Measurements from ENCODE around the gene B4GALT2. TPM values are rescaled to one million over a fixed set of nuclear protein-coding genes. Genes with fewer than 3 reads are reported as not detected.

The B4GALT2 gene
- total and polyA plus RNA-seq, 10 of the 15 experiments (the other 5 are each of a cell fraction or from before 2014, with no cell fraction given): 0.98 to 61.0 (median 23.4) TPM

- TF ChIP-seq MXI1 (IDR thresholded peaks at IDR 0.05; ENCODE audit: low read depth, low read length): no peak
- no peak for TF ChIP-seq IRF5 (IDR thresholded peaks at IDR 0.05; ENCODE audit: borderline replicate concordance)
- no peak for TF ChIP-seq ZNF622 (IDR thresholded peaks at IDR 0.05)
- TF ChIP-seq, protein P1, sequence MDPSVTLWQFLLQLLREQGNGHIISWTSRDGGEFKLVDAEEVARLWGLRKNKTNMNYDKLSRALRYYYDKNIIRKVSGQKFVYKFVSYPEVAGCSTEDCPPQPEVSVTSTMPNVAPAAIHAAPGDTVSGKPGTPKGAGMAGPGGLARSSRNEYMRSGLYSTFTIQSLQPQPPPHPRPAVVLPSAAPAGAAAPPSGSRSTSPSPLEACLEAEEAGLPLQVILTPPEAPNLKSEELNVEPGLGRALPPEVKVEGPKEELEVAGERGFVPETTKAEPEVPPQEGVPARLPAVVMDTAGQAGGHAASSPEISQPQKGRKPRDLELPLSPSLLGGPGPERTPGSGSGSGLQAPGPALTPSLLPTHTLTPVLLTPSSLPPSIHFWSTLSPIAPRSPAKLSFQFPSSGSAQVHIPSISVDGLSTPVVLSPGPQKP (IDR thresholded peaks at IDR 0.05; ENCODE audit: low read depth, low read length): no peak
- no peak for TF ChIP-seq NR2C2 (IDR thresholded peaks at IDR 0.05; ENCODE audit: borderline replicate concordance, control insufficient read depth, insufficient read length, low read depth)
- TF ChIP-seq RUNX3 (IDR thresholded peaks at IDR 0.05; ENCODE audit: low read length): peak; percentile 45
Measured at GRCh38 chr1:43934101-43934985, 44.7 kb upstream of the B4GALT2 start (continued).

DNA sequence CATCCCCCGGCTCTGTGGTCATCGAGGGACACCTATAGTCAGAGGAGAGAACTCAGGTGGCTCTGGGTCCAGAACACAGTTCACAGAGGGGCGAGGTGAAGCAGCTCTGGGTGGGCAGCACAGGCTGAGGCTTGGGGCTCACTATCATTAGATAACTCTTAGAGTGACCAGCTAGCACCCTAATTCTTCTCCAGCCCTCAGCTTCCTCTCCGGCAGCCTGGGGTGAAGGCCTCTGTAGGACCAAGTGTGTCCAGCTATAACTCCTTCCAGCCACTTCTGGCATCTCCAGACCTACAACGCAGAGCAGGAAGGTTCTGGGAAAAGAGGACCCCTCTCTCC lies 44.1 kb upstream of the B4GALT2 start:
- no peak overlapping the region for H3K9ac ChIP-seq (ENCODE audit: control insufficient read depth, insufficient read depth, low read length)

More for the DNA sequence above, 44.1 kb upstream of the B4GALT2 start:
- RAD21 ChIA-PET (ENCODE audit: unreplicated experiment): interaction anchor here (0.6 to 13.3 kb wide), 53 partner anchors 10 to 708 kb away, joined by 3 to 587 read pairs (median 4); partner anchors contain the start of genes ATP6V0B, IPO13, KDM4A and PTPRF
- SMC1A ChIA-PET (ENCODE audit: uncharacterized antibody, unreplicated experiment): interaction anchor here (0.6 to 8.7 kb wide), 52 partner anchors 9 to 708 kb away, joined by 3 to 481 read pairs (median 5); partner anchors contain the start of genes IPO13 and KDM4A
- Histone ChIP-seq H3K4me2 (ENCODE audit: control insufficient read depth, insufficient read depth) (no peak overlapping the region), H3K4me3 (no peak overlapping the region), H3K27ac (ENCODE audit: control insufficient read depth, insufficient read depth) (no peak overlapping the region), H3K9me3 (replicated peaks; ENCODE audit: control insufficient read depth, insufficient read depth, low read length) (no peaks in the 10 kb centered on the region), H4K20me1 (ENCODE audit: control insufficient read depth, insufficient read depth) (no peaks in the 10 kb centered on the region), H3K79me2 (ENCODE audit: control insufficient read depth, insufficient read depth, low read length) (no peaks in the 10 kb centered on the region), H2AFZ (ENCODE audit: control insufficient read depth, low read depth, low read length) (no peak overlapping the region), H3K4me1 (ENCODE audit: control insufficient read depth, insufficient read depth, low read length) (peaks cover 11% of the 10 kb centered on the region), H3K27me3 (replicated peaks in 1 of 2; ENCODE audit: control insufficient read depth in 2 of 2, insufficient read depth in 2 of 2, low read length in 1 of 2) (no peaks in the 10 kb centered on the region), H3K36me3 (ENCODE audit: control insufficient read depth in 2 of 2, insufficient read depth in 2 of 2, low read length in 1 of 2) (no peaks in the 10 kb centered on the region)
- ATAC-seq: no peak
- BruUV-seq (replicated peaks): no TSS peak
- intact Hi-C loops (cut with micrococcal nuclease; ENCODE audit: unreplicated experiment): loop anchor here (1.0 to 5.0 kb wide), 3 partner anchors 98 to 406 kb away; no protein-coding TSS in a partner anchor
- no peak for DNase-seq (ENCODE audit: low read depth, low spot score)
- peak; percentile 0; the same call in 1 of the 2 replicates for TF ChIP-seq RUNX3 (IDR thresholded peaks at IDR 0.05; ENCODE audit: low read length)
- no peak for TF ChIP-seq RBBP5 (conservative IDR thresholded peaks at IDR 0.05)
- no peak for TF ChIP-seq EP300 (IDR thresholded peaks at IDR 0.05; ENCODE audit: borderline replicate concordance in 1 of 2, control insufficient read depth in 1 of 2, low read depth in 2 of 2, low read length in 2 of 2)
- FAIRE-seq: no peak
- in situ Hi-C loops (cut with MboI): loop anchor here (5.0 kb wide), 2 partner anchors 173 to 408 kb away; no protein-coding TSS in a partner anchor
- CTCF ChIA-PET: interaction anchor here (0.6 to 19.3 kb wide), 97 partner anchors 11 to 882 kb away, joined by 3 to 1117 read pairs (median 5); partner anchors contain the start of genes IPO13, KDM4A and ST3GAL3
- POLR2A ChIA-PET: interaction anchor here (0.6 to 1.9 kb wide), 6 partner anchors 10 to 284 kb away, joined by 3 to 24 read pairs (median 6); no protein-coding TSS in a partner anchor
- WGBS (ENCODE audit: insufficient coverage, insufficient replicate concordance, low lambda C conversion rate, missing lambda C conversion rate): 36% methylated on average over 5 of the region's 5 CpGs

All from GM12878 (cell line).